CD8-positive, alpha-beta memory T cell (primary cell): ENCODE measurements around the gene TTC12. TPM values are rescaled to one million over a fixed set of nuclear protein-coding genes. Genes with fewer than 3 reads are reported as not detected.
A peak's percentile ranks its signal among the peaks of the same experiment; 100 is the strongest.

Experiments
- CTCF ChIA-PET: fragments of 350-600 bp; sonication (Branson Sonifier 250); formaldehyde crosslinking; loops from one replicate; lab custom pipeline; 2021; ENCODE audit warnings: antibody characterized with exemption; lab: Charles Lee
- POLR2A ChIA-PET: fragments of 350-600 bp; sonication (Branson Sonifier 250); formaldehyde crosslinking; loops from one replicate; lab custom pipeline; 2021; ENCODE audit warnings: antibody characterized with exemption; lab: Charles Lee
- DNase-seq, 5 donors: peaks; one replicate each; pipeline versions ENCODE4 v3.0.0 to v3.0.0-alpha.2; 2020 to 2022; ENCODE audit warnings: mixed read lengths in 1 of 5
- H3K27ac ChIP-seq: one replicate; pipeline ENCODE4 v1.7.0; 2013; ENCODE audit warnings: low read depth, mild to moderate bottlenecking, low read length, moderate library complexity
- H3K27me3 ChIP-seq: 2 replicates; pipeline ENCODE4 v1.7.0; 2013; ENCODE audit warnings: low read length, mild to moderate bottlenecking; ENCODE audit not compliant: insufficient read depth, poor library complexity, severe bottlenecking
- H3K36me3 ChIP-seq: 2 replicates; pipeline ENCODE4 v1.7.0; 2013; ENCODE audit warnings: mild to moderate bottlenecking, low read length, moderate library complexity; ENCODE audit not compliant: insufficient read depth
- H3K4me1 ChIP-seq: 2 replicates; pipeline ENCODE4 v1.7.0; 2013; ENCODE audit warnings: mild to moderate bottlenecking, low read length, moderate library complexity; ENCODE audit not compliant: insufficient read depth
- H3K4me3 ChIP-seq: 2 replicates; pipeline ENCODE4 v1.7.0; 2013; ENCODE audit warnings: mild to moderate bottlenecking, low read length
- H3K9me3 ChIP-seq: 2 replicates; pipeline ENCODE4 v1.7.0; 2013; ENCODE audit warnings: mild to moderate bottlenecking, low read length
- H3K27ac Mint-ChIP-seq, 8 donors: one replicate each; pipeline ENCODE4 v1.8.0; 2020 to 2021; ENCODE audit warnings: mixed read lengths in 8 of 8, mild to moderate bottlenecking in 6 of 8, inconsistent platforms in 3 of 8, moderate library complexity in 3 of 8
- H3K27me3 Mint-ChIP-seq, 2 donors: one replicate each; pipeline ENCODE4 v1.8.0; 2020 to 2021; ENCODE audit warnings: mixed read lengths in 2 of 2, mild to moderate bottlenecking in 1 of 2, moderate library complexity in 1 of 2
- H3K36me3 Mint-ChIP-seq, 3 donors: one replicate each; pipeline ENCODE4 v1.8.0; 2020 to 2021; ENCODE audit warnings: mixed read lengths in 3 of 3, inconsistent platforms in 1 of 3, mild to moderate bottlenecking in 1 of 3
- H3K4me1 Mint-ChIP-seq, 3 donors: one replicate each; pipeline ENCODE4 v1.8.0; 2020 to 2021; ENCODE audit warnings: mixed read lengths in 3 of 3, inconsistent platforms in 1 of 3, mild to moderate bottlenecking in 1 of 3
- H3K4me3 Mint-ChIP-seq, 7 donors: one replicate each; pipeline ENCODE4 v1.8.0; 2020 to 2021; ENCODE audit warnings: mixed read lengths in 7 of 7, mild to moderate bottlenecking in 6 of 7, moderate library complexity in 4 of 7, inconsistent platforms in 2 of 7
- H3K9me3 Mint-ChIP-seq, 5 donors: one replicate each; pipeline ENCODE4 v1.8.0; 2020 to 2022; ENCODE audit warnings: mixed read lengths in 5 of 5, mild to moderate bottlenecking in 3 of 5, moderate library complexity in 2 of 5, inconsistent platforms in 1 of 5
- polyA plus RNA-seq: library from polyadenylated mRNA; unstranded; fragments of 300-500 nt; fragmentation: Illumina TruSeq; gene quantifications from one replicate; pipeline ENCODE4 v1.2.3, GENCODE V29; 2021
- total RNA-seq, 2 experiments: library from RNA; stranded (reverse); gene quantifications; one replicate each; pipeline ENCODE4 v1.2.3, GENCODE V29; 2021

The TTC12 gene
- total and polyA plus RNA-seq, 3 experiments from 2014 or later, result 7.2 to 21.9 (median 20.3) TPM

- peaks cover 0 to 1% of the 10 kb centered on the region in 2 donors for H3K27me3 Mint-ChIP-seq
- ChIA-PET CTCF (interaction anchor here (0.7 kb wide), 1 partner anchor 12 kb away, joined by 3 read pairs; no protein-coding TSS in a partner anchor), POLR2A (no interaction called here)
- no peak overlapping the region for H3K4me3 Mint-ChIP-seq
- Histone ChIP-seq H3K4me1 (no peaks in the 10 kb centered on the region), H3K27me3 (no peaks in the 10 kb centered on the region), H3K27ac (no peak overlapping the region), H3K36me3 (peaks cover 13% of the 10 kb centered on the region), H3K9me3 (no peaks in the 10 kb centered on the region), H3K4me3 (no peak overlapping the region)
- H3K27ac Mint-ChIP-seq, result peak overlapping the region in 3 of 8 donors; percentile 12 to 41 (median 37)
- peaks cover 0 to 63% (median 13%) of the 10 kb centered on the region in 3 donors for H3K36me3 Mint-ChIP-seq
- H3K4me1 Mint-ChIP-seq, result no peaks in the 10 kb centered on the region
- DNase-seq, result no peak
- H3K9me3 Mint-ChIP-seq, result no peaks in the 10 kb centered on the region
Observed at GRCh38 chr11:113372309-113372708, 57.9 kb downstream of the TTC12 start.

- Histone ChIP-seq H3K9me3 (no peaks in the 10 kb centered on the region), H3K27me3 (no peaks in the 10 kb centered on the region), H3K4me1 (no peaks in the 10 kb centered on the region), H3K27ac (no peak overlapping the region), H3K36me3 (peaks cover 5% of the 10 kb centered on the region), H3K4me3 (no peak overlapping the region)
- Mint-ChIP-seq H3K27ac (peak overlapping the region in 1 of 8 donors; percentile 7), H3K36me3 (peaks cover 5 to 54% (median 13%) of the 10 kb centered on the region in 3 donors), H3K27me3 (peaks cover 0 to 1% of the 10 kb centered on the region in 2 donors), H3K4me3 (no peak overlapping the region), H3K4me1 (no peaks in the 10 kb centered on the region), H3K9me3 (no peaks in the 10 kb centered on the region)
- DNase-seq, result no peak
- POLR2A ChIA-PET, result no interaction called here
- CTCF ChIA-PET, result no interaction called here
Observed at GRCh38 chr11:113373306-113373705, 58.9 kb downstream of the TTC12 start.

- no peaks in the 10 kb centered on the region for H3K4me1 Mint-ChIP-seq
- peaks cover 0 to 1% of the 10 kb centered on the region in 2 donors for H3K27me3 Mint-ChIP-seq
- no peaks in the 10 kb centered on the region for H3K9me3 Mint-ChIP-seq
- Histone ChIP-seq H3K4me1 (no peaks in the 10 kb centered on the region), H3K9me3 (no peaks in the 10 kb centered on the region), H3K36me3 (no peaks in the 10 kb centered on the region), H3K27me3 (no peaks in the 10 kb centered on the region), H3K4me3 (no peak overlapping the region), H3K27ac (no peak overlapping the region)
- ChIA-PET POLR2A (no interaction called here), CTCF (interaction anchor here (1.1 kb wide), 1 partner anchor 159 kb away, joined by 3 read pairs; no protein-coding TSS in a partner anchor)
- H3K27ac Mint-ChIP-seq, result peak overlapping the region in 1 of 8 donors; percentile 17
- H3K4me3 Mint-ChIP-seq, result no peak overlapping the region
- DNase-seq, result no peak
- peaks cover 10 to 51% (median 10%) of the 10 kb centered on the region in 3 donors for H3K36me3 Mint-ChIP-seq
Observed at GRCh38 chr11:113373981-113374560, 59.7 kb downstream of the TTC12 start.

GRCh38 chr11:113375402-113375801 lies 61.0 kb downstream of the TTC12 start:
- Mint-ChIP-seq H3K27me3 (peaks cover 0 to 1% of the 10 kb centered on the region in 2 donors), H3K27ac (no peak overlapping the region)

GRCh38 chr11:113376156-113376555 lies 61.8 kb downstream of the TTC12 start:
- no peak overlapping the region for H3K27ac ChIP-seq
- H3K4me1 ChIP-seq, result no peaks in the 10 kb centered on the region
- no peak overlapping the region for H3K4me3 ChIP-seq
- H3K27me3 Mint-ChIP-seq, result peaks cover 0 to 1% of the 10 kb centered on the region in 2 donors
- H3K36me3 Mint-ChIP-seq, result peaks cover 18 to 50% (median 24%) of the 10 kb centered on the region in 3 donors
- ChIA-PET POLR2A (no interaction called here), CTCF (no interaction called here)
- H3K27ac Mint-ChIP-seq, result no peak overlapping the region
- no peaks in the 10 kb centered on the region for H3K27me3 ChIP-seq
- no peaks in the 10 kb centered on the region for H3K4me1 Mint-ChIP-seq
- no peaks in the 10 kb centered on the region for H3K9me3 ChIP-seq
- no peaks in the 10 kb centered on the region for H3K36me3 ChIP-seq
- DNase-seq, result no peak
- no peaks in the 10 kb centered on the region for H3K9me3 Mint-ChIP-seq
- H3K4me3 Mint-ChIP-seq, result no peak overlapping the region

More at GRCh38 chr11:113375402-113375801, 61.0 kb downstream of the TTC12 start:
- H3K4me1 ChIP-seq, result no peaks in the 10 kb centered on the region
- no peak for DNase-seq
- H3K4me3 ChIP-seq, result no peak overlapping the region
- no peaks in the 10 kb centered on the region for H3K27me3 ChIP-seq
- CTCF ChIA-PET, result no interaction called here
- Mint-ChIP-seq H3K36me3 (peaks cover 16 to 51% (median 22%) of the 10 kb centered on the region in 3 donors), H3K4me1 (no peaks in the 10 kb centered on the region), H3K9me3 (no peaks in the 10 kb centered on the region), H3K4me3 (no peak overlapping the region)
- no peaks in the 10 kb centered on the region for H3K36me3 ChIP-seq
- POLR2A ChIA-PET, result no interaction called here
- no peaks in the 10 kb centered on the region for H3K9me3 ChIP-seq
- no peak overlapping the region for H3K27ac ChIP-seq

- H3K27me3 ChIP-seq, result no peaks in the 10 kb centered on the region
- no peak overlapping the region for H3K4me3 ChIP-seq
- H3K36me3 ChIP-seq, result no peaks in the 10 kb centered on the region
- H3K27ac ChIP-seq, result no peak overlapping the region
- Mint-ChIP-seq H3K9me3 (no peaks in the 10 kb centered on the region), H3K27ac (no peak overlapping the region), H3K27me3 (peaks cover 0 to 1% of the 10 kb centered on the region in 2 donors), H3K4me3 (no peak overlapping the region), H3K36me3 (peaks cover 18 to 44% (median 24%) of the 10 kb centered on the region in 3 donors), H3K4me1 (no peaks in the 10 kb centered on the region)
- no peaks in the 10 kb centered on the region for H3K9me3 ChIP-seq
- DNase-seq, result no peak
- no peaks in the 10 kb centered on the region for H3K4me1 ChIP-seq
- ChIA-PET POLR2A (no interaction called here), CTCF (interaction anchor here (0.8 kb wide), 1 partner anchor 16 kb away, joined by 3 read pairs; no protein-coding TSS in a partner anchor)
Observed at GRCh38 chr11:113377681-113378412, 63.5 kb downstream of the TTC12 start.

- Mint-ChIP-seq H3K36me3 (peaks cover 14 to 42% (median 24%) of the 10 kb centered on the region in 3 donors), H3K27me3 (peaks cover 0 to 1% of the 10 kb centered on the region in 2 donors), H3K27ac (no peak overlapping the region), H3K4me3 (no peak overlapping the region), H3K9me3 (no peaks in the 10 kb centered on the region), H3K4me1 (no peaks in the 10 kb centered on the region)
- Histone ChIP-seq H3K36me3 (no peaks in the 10 kb centered on the region), H3K27ac (no peak overlapping the region), H3K9me3 (no peaks in the 10 kb centered on the region), H3K4me1 (no peaks in the 10 kb centered on the region), H3K4me3 (no peak overlapping the region), H3K27me3 (no peaks in the 10 kb centered on the region)
- CTCF ChIA-PET, result no interaction called here
- POLR2A ChIA-PET, result no interaction called here
- DNase-seq, result no peak
Observed at GRCh38 chr11:113378692-113379091, 64.3 kb downstream of the TTC12 start.

- no peak overlapping the region for H3K27ac ChIP-seq
- Mint-ChIP-seq H3K9me3 (no peaks in the 10 kb centered on the region), H3K27ac (no peak overlapping the region), H3K4me3 (no peak overlapping the region), H3K27me3 (no peaks in the 10 kb centered on the region), H3K36me3 (peaks cover 8 to 42% (median 24%) of the 10 kb centered on the region in 3 donors), H3K4me1 (no peaks in the 10 kb centered on the region)
- no peak for DNase-seq
- H3K36me3 ChIP-seq, result no peaks in the 10 kb centered on the region
- no peak overlapping the region for H3K4me3 ChIP-seq
- H3K4me1 ChIP-seq, result no peaks in the 10 kb centered on the region
- ChIA-PET POLR2A (no interaction called here), CTCF (no interaction called here)
- no peaks in the 10 kb centered on the region for H3K27me3 ChIP-seq
- H3K9me3 ChIP-seq, result no peaks in the 10 kb centered on the region
Observed at GRCh38 chr11:113382121-113382520, 67.7 kb downstream of the TTC12 start.
